ENCODE data around the gene TNFAIP8L3.

TNFAIP8L3 gene

GRCh38 chr15:51114437-51115119, 19.9 kb upstream of the TNFAIP8L3 start:
- no peak for DNase-seq

- DNase-seq: no peak
These were observed 17.4 kb upstream of the TNFAIP8L3 start for GRCh38 chr15:51112078-51112477.

GRCh38 chr15:51111061-51111460, 16.4 kb upstream of the TNFAIP8L3 start:
- no peak for DNase-seq

- no peak for DNase-seq
These were observed 15.5 kb upstream of the TNFAIP8L3 start for GRCh38 chr15:51110171-51110570.

GRCh38 chr15:51108933-51109550, 14.3 kb upstream of the TNFAIP8L3 start:
- no peak for DNase-seq

- DNase-seq: no peak
These were observed 12.9 kb upstream of the TNFAIP8L3 start for GRCh38 chr15:51107612-51108011.

GRCh38 chr15:51106481-51106880, 11.8 kb upstream of the TNFAIP8L3 start:
- DNase-seq: no peak

- no peak for DNase-seq
These were observed 10.8 kb upstream of the TNFAIP8L3 start for GRCh38 chr15:51105430-51106016.

GRCh38 chr15:51104512-51104911, 9.8 kb upstream of the TNFAIP8L3 start:
- DNase-seq: no peak

GRCh38 chr15:51103330-51103729, 8.6 kb upstream of the TNFAIP8L3 start:
- no peak for DNase-seq

GRCh38 chr15:51100785-51101489, 6.2 kb upstream of the TNFAIP8L3 start:
- no peak for DNase-seq

- no peak for DNase-seq
These were observed 4.5 kb upstream of the TNFAIP8L3 start for GRCh38 chr15:51099185-51099584.

GRCh38 chr15:51098331-51098619, 3.6 kb upstream of the TNFAIP8L3 start:
- no peak for DNase-seq

GRCh38 chr15:51097553-51098330, 3.0 kb upstream of the TNFAIP8L3 start:
- DNase-seq: no peak

- DNase-seq: no peak
These were observed 2.3 kb upstream of the TNFAIP8L3 start for GRCh38 chr15:51096976-51097375.

- DNase-seq: no peak
These were observed 1.1 kb upstream of the TNFAIP8L3 start for GRCh38 chr15:51095681-51096331.

- no peak for DNase-seq
These were observed 684 bp downstream of the TNFAIP8L3 start for GRCh38 chr15:51093839-51094605.

GRCh38 chr15:51093488-51093838, 1.2 kb downstream of the TNFAIP8L3 start:
- DNase-seq: no peak

- DNase-seq: no peak
These were observed 2.1 kb downstream of the TNFAIP8L3 start for GRCh38 chr15:51092480-51093040.

- DNase-seq: no peak
These were observed 4.0 kb downstream of the TNFAIP8L3 start for GRCh38 chr15:51090753-51091152.

- no peak for DNase-seq
These were observed 4.8 kb downstream of the TNFAIP8L3 start for GRCh38 chr15:51089699-51090453.

Measured in activated CD4-positive, alpha-beta T cell treated with anti-CD3 and anti-CD28 coated beads for 1 hour (primary cell).